Uterus (tissue), 2 donors: ENCODE measurements around the gene SUFU.

Source experiments
- CTCF ChIP-seq, 4 experiments: fragments of 200-600 bp in 2 of 4; fragments of 450-650 bp in 2 of 4; sonication (generic) in 2 of 4; IDR thresholded peaks; one replicate each; pipeline ENCODE4 v1.5.1; 2016 to 2019; ENCODE audit warnings: antibody characterized with exemption in 4 of 4, mild to moderate bottlenecking in 2 of 4, moderate library complexity in 1 of 4
- POLR2A ChIP-seq, 2 donors: fragments of 450-650 bp; IDR thresholded peaks; one replicate each; pipeline ENCODE4 v1.6.1; 2016; ENCODE audit warnings: antibody characterized with exemption in 2 of 2, mild to moderate bottlenecking in 1 of 2, moderate library complexity in 1 of 2

DNA sequence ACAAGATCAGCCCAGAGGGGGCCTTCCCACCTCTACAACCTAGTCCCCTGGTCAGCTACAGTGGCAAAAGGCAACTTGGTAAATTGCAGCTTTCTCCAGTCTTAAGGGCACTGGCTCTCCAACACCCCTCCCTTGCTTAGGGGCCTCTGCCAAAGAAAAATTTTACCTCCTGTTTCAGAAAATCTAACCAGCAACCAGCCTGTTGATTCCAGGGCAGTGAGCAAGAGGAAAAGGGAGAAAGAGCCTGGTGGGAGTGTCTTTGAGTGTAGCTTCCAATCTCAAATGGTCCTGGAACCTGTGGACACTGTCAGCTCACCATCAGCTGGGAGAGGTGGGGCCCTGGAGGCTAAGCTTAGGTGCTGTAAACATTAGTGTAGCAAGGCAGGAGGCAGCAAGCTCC, 24.1 kb upstream of the SUFU start:
- TF ChIP-seq CTCF (IDR thresholded peaks at IDR 0.05) (no peak), POLR2A (IDR thresholded peaks at IDR 0.05) (no peak)
